ENCODE results near the gene MADD. TPM values are rescaled to one million over a fixed set of nuclear protein-coding genes. Genes with fewer than 3 reads are reported as not detected.
A peak's percentile ranks its signal among the peaks of the same experiment; 100 is the strongest.
"Not testable (repeated sequence)": the region's sequence is repeated elsewhere in the genome, so short reads cannot be mapped to it uniquely, and the experiment has no call there.

MADD gene
- total RNA-seq, 1 donor from 2014 or later: 39.7 TPM

DNA sequence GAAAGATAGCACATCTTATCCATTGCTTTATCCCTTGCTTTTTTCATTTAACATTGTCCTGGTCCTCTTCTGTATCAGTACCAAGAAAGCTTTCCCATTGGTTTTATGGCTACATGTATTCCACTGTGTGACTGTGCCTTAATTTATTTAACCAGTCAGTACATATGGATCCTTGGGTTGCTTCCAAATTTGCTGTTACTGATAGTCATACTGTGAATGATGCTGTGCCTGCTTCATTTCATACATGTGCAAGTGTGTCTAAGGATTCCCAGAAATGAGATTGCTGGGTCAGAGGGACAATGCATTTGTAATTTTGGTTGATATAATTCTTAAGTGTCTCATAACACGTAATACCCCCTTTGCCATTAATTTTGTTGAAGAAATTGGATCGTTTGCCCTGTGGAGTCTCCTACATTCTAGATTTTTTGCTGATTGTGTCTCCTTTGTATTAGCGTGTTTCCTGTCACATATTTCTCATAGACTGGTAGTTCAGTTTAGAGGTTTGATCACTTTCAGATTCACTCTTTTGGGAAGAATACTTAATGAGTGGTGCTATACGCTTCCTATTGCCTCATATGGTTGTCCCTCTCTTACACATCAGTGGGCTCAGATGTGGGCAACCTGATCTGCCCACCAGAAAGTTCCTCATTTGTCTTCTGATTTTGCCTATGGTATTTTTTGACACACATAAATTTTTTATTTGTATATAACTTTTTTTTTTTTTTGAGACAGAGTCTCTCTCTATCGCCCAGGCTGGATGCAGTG is 47.3 kb downstream of the MADD start:
- DNase-seq (ENCODE audit: extremely low read depth, low read depth, low spot score): no peak

DNA sequence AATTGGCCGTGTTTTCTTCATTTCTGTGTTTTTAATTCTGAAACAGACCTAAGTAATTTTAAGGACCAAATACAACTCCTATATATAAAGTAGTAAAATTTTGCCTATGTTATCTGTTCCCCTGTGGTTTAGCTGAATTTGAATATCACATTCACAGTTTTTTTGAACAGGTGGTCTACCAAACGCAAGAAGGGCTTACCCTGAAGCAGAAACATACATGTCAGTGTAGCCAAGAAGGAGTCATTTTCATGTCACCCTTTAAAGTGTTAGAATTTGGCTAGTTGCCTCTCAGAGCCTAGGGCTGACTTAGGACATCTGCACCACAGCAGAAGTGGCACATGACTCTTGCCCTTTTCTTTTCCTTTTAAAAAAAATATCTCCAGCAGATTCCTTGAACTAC is 48.2 kb downstream of the MADD start:
- DNase-seq (ENCODE audit: extremely low read depth, low read depth, low spot score): no peak

DNA sequence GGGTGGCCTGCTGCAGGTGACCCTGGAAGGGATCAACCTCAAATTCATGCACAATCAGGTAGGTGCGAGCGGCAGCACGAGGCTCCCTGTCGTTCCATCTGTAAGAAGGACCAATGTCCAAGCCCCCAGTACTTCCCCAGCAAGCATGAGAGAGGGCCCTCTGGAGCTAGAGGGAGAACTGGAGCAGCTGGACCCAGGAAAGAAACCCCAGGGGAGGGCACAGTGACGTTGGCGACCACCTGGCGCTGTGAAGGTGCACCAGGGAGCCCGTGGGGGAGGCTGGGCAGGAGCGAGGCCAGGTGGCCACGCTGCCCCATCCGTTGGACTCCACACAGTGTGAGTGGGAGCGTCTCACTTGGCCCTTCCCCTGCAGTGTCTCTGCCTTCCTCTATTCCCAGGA is 54.6 kb downstream of the MADD start:
- no peak for DNase-seq (ENCODE audit: extremely low read depth, low read depth, low spot score)

GRCh38 chr11:47325271-47326041 is 55.5 kb downstream of the MADD start:
- DNase-seq (ENCODE audit: extremely low read depth, low read depth, low spot score): no peak

- no peak for DNase-seq (ENCODE audit: extremely low read depth, low read depth, low spot score)
These were observed 56.3 kb downstream of the MADD start for GRCh38 chr11:47326198-47326597.

DNA sequence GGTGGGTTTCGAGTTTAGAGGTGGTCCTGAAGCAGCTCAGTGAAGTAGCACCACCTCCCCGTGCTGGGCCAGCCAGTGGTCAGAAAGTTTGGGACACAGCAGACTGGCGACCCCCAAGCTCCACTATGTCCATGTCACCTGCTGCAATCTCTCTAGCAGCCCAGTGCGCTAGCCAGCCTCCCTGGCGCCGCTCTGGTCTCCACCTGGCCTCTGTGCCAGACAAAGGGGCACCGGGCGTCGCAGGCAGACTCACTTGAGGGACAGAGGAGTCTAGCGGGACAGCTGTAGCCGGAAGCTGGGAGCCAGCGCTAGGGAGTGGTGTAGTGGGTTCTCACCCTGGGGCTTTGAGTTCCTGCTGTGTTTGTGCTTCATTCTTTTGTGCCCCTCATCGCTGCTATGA is 57.1 kb downstream of the MADD start:
- no peak for DNase-seq (ENCODE audit: extremely low read depth, low read depth, low spot score)

DNA sequence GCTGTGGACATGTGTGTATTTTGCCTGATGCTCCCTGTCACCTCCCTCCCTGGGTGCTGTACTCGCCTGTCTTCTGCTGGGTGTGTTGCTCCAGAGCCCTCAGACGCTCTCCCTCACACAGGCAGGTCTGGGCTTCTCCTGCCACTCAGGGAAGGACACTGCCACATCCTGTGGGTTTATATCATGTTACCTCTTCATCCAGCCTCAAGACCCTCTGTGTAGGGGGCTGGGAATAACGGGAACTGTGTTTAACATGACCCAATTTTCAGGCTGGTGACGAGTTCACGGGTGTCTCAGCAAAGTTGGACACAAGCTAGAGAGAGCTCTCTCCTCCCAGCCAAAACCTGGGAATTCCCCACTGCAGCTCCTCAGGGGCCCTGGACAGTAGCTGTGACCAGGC is 58.0 kb downstream of the MADD start:
- DNase-seq (ENCODE audit: extremely low read depth, low read depth, low spot score): no peak

DNA sequence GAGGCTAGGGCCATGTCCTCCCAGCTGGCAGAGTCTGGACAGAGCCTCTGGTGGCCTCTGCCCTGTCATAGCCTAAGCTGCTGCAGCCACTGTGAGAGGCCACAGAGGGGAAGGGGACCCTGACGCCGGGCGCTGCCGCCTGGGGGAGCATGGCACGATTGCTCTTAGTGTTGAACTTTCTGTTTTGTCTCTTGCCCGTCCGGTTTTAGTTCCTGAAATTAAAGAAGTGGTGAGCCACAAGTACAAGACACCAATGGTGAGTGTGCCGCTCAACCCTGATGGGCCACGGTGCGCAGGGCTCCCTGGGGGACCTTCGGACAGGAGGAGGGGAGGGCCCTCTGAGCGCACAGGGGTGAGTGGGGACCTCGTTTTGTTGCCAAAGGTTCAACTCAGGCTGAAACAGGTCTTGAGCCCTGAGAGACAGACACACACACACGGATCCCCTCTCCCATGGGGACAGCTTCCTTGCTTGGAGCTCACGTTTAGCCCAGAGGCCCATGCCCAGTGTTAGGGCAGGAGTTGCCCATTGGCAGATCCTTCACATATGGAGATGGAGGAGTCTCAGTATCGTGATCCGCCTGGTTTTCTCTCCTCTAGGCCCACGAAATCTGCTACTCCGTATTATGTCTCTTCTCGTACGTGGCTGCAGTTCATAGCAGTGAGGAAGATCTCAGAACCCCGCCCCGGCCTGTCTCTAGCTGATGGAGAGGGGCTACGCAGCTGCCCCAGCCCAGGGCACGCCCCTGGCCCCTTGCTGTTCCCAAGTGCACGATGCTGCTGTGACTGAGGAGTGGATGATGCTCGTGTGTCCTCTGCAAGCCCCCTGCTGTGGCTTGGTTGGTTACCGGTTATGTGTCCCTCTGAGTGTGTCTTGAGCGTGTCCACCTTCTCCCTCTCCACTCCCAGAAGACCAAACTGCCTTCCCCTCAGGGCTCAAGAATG is 58.8 kb downstream of the MADD start:
- DNase-seq (ENCODE audit: extremely low read depth, low read depth, low spot score): no peak

- no peak for DNase-seq (ENCODE audit: extremely low read depth, low read depth, low spot score)
These were observed 59.6 kb downstream of the MADD start for GRCh38 chr11:47329431-47329986.

- DNase-seq (ENCODE audit: extremely low read depth, low read depth, low spot score): peak; percentile 12
These were observed 60.3 kb downstream of the MADD start for GRCh38 chr11:47329987-47330931.

DNA sequence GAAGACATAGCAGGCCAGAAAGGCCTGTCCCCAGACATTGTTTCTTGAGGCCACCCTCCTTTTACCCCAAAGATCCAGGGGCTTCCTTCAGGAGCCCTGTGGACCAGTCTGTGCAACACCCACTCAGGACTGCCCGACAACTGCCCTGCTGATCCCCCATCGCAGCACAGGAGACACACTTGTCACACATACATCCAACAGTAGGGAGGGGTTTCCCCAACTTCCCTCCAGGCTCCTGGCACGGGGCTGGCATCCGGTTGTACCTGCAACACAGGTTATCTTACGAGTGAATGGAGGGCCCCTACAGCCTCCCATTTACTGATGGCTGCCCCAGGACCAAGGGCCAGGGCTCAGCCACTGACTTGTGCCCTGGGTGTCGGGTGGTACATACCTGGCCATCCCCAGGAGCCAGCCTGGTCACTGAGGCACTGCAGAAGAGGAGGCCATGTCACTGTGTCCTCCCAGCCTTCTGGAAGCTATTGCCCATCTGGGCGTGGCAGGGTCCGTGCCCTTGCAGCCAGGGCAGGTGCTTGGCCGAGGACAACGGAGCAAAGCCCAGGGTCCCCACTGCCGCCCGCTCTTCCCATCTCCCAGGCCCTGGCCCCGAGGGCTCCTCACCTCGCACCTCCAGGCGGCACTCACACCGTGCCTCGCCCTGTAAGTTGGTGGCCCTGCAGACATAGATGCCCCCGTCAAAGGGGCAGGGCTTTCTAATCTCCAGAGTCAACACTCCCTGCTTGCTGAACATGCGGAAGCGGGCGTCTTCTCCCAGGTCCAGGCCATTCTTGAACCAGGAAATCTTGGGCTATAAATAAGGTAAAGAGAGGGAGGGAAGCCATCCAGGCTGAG is 61.7 kb downstream of the MADD start:
- no peak for DNase-seq (ENCODE audit: extremely low read depth, low read depth, low spot score)

- DNase-seq (ENCODE audit: extremely low read depth, low read depth, low spot score): no peak
These were observed 62.4 kb downstream of the MADD start for GRCh38 chr11:47332303-47332711.

- DNase-seq (ENCODE audit: extremely low read depth, low read depth, low spot score): no peak
These were observed 63.0 kb downstream of the MADD start for GRCh38 chr11:47332791-47333525.

GRCh38 chr11:47333526-47333845 is 63.6 kb downstream of the MADD start:
- no peak for DNase-seq (ENCODE audit: extremely low read depth, low read depth, low spot score)

GRCh38 chr11:47333886-47334443 is 64.0 kb downstream of the MADD start:
- DNase-seq (ENCODE audit: extremely low read depth, low read depth, low spot score): no peak

- DNase-seq (ENCODE audit: extremely low read depth, low read depth, low spot score): not testable (repeated sequence)
These were observed 64.9 kb downstream of the MADD start for GRCh38 chr11:47334699-47335411.

DNA sequence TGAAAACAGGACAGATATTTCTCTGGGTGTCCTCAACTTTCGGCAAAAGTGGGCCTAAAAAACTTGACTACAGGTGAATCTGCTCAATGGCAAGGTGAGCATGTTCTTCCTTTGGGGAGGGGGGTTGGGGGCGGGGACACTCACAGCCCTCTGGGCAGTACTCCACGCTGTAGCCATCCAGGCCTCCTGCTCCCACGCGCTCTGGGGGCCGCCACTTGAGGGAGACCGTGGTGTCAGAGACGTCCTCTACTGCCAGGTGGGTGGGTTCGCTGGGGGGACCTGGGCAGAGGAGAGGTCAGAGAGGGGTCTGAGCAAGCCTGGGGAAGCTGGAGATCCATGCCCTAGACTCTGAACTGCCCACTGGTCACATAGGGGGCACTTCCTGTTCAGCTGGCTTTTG is 65.8 kb downstream of the MADD start:
- DNase-seq (ENCODE audit: extremely low read depth, low read depth, low spot score): no peak
